HG02759 (cell line): ENCODE data around the gene KRTAP13-2.

Experiments
- ATAC-seq: cut with Tn5 transposase; IDR thresholded peaks from one replicate; pipeline ENCODE4 v1.9.1; 2021; ENCODE audit warnings: mild to moderate bottlenecking, moderate library complexity; ENCODE audit not compliant: unreplicated experiment

Gene KRTAP13-2

DNA sequence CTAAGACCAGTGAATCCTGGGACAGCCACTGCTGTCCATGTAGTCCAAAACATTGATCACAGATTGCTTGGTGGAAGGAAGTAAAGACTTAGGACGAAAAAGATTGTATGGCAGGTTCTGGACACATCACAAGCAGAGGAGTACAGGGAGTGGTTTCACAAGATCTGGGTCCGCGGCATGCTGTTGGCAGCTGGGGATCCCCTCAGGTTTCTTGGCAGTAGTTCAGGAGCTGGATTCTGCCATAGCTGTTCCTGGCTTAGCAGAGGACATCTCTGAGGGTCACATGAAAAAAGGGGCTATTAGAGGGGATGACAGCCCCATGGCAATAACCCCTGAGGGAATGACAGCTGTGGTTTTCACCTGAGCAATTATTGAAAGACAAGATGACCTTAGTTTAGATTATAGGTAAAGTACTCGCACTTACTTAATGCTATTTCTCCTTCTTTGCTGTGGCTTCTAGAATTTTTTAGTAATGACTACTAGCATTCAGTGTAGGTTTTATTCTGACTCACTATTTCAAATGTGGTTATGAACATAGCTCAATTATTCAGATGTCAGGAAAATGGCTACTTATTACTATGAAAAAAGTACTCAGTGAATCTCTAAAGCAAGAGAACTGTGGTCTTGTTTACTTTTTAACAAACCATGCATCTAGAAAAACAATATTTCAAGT is 42.7 kb downstream of the KRTAP13-2 start:
- ATAC-seq = no peak

DNA sequence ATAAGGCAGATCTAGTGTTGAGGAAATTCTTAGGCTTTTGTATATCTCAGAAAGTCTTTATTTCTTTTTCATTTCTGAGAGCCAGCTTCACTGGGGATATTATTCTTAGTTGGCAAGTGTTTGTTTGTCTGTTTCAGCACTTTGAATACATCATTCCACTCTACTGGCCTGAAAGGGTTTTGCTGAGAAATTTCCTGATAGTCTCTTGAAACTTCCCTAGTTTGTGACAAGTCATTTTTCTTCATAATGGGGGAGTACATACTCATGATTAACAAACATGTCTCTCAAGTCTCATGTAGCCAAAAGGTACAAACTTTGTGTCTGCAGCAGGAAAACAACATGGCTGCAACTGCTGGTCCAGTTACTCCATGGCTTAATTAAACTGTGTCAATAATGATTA is 45.7 kb downstream of the KRTAP13-2 start:
- ATAC-seq = no peak
